Smooth muscle cell of trachea (primary cell): ENCODE measurements around the gene ZFR2. TPM values are rescaled to one million over a fixed set of nuclear protein-coding genes. Genes with fewer than 3 reads are reported as not detected.

Experiments
- total RNA-seq: library from RNA; depleted of rRNA; stranded (reverse); fragments of >200 nt; gene quantifications from 2 replicates; pipeline ENCODE4 v1.2.1, GENCODE V29; 2014

The ZFR2 gene
- not detected in 2 replicates for total RNA-seq

DNA sequence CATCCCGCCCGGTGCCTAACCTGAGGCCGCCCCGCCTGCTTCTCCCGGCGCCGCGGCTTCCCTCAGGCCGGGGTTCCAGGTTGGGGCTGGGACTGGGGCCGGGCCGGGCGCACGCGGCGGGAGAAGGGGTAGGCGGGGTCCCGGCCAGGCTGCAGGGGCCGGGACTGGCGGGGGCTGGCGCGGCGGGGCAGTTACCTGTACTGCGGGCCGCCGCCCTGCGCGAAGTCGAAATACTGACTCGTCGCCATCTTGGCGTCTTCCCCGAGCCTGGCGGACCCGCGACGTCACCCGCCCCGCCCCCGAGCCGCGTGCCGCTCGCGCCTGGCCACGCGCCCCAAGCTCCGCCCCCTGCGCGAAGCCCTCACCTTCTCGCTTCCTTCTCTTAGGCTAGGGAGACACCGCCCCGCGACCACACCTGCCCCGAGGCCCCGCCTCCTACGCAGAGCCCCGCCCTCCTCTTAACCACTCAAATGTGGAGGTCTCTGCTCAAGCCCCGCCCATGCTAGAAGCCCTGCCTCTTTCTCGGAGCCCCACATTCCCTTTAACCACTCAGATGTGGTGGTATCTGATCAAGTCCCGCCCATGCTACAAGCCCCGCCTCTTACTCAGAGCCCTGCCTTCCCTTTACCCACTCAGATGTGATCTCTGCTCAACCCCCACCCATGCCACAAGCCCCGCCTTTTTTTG lies at the start of gene ZFR2:
TSS of gene ZFR2 (minus strand) at position 269 of the 687 bp plus-strand sequence. CDS start at position 248, 21 bp downstream.

DNA sequence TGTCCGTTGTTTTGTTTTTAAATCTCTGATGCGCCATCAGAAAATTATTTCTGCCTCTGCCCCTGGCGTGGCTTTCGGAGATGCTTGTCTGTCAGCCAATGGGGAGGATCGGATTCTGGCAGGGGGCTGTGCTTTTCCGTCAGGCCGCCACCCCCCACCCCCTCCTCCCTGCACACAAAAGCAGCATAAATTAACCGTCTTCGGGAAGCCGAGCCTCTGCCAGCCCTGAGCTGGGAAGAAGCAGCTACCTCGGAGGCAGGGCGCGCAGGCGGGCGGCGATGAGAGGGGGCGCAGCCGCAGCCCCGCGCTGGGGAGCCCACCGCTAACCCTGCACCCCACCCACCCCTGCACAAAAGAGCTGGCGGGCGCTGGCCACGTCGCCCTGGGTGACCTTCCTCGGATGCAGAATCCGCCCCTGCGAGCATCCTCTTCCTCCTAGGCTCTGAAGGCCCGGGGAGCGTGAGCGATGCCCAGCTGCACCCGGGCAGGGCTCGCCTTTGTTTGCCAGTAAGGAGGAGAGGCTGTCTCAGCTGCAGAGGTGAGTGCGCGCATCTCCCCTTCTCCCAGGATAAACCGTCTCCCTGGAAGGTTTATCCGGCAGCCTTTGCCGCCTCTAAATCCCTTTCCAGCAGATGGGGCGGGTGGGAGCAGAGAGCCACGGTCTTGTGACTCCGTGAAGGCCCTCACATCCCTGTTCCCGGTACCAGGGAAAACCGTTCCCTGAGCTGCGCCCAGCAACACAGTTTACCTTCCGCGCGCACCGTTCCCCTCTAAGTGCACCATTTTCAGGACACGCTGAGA lies 11.8 kb upstream of the ZFR2 start, which contains the start of gene ATCAY:
TSS of gene ATCAY (plus strand) at position 215 of the 801 bp plus-strand sequence. CDS start 5,083 bp downstream, outside the sequence.

DNA sequence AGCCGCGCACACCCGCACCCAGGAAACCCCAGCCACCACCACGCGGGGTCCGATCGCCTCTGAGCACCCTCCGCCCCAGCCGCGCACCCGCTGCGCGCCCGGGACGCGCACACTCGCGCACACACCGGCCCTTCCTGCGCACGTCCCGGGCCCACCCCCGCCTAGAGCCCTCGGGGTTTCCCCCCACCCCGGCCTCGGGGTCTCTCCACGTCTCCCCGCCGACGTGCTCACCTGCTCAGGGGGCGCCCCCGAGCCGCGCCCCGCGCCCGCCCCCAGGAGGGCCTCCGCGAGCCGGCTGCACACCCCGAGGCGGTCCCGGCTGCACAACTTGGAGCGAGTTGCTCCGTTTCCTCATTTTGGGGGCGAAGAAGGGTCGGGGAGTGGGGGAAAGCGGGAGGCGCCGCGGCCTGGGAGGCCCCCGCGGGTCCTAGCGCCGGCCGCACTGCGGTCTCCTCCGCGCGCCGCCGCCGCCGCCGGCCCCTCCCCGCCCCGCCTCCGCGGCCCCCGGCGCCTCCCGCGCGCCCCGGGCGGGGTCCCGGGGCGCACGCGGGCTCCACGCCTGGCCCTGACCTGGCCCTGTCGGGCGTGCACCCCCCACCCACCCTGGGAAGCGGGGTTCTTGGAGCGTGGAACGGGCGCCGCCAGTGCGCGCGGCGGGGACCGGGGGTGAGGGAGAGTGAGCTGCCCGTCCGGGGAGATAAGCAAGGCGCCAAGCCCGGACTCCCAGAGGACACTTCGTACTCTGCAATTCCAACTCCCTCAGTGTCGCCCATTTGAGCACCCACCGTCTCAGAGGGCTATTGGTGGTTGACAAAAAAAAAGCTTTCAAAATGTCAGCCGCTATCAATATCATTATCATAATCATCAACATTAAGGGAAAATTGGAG lies 82.7 kb downstream of the ZFR2 start, which contains the start of gene MATK:
TSS of gene MATK (minus strand) at position 444 of the 887 bp plus-strand sequence. CDS start 1,246 bp downstream, outside the sequence.

DNA sequence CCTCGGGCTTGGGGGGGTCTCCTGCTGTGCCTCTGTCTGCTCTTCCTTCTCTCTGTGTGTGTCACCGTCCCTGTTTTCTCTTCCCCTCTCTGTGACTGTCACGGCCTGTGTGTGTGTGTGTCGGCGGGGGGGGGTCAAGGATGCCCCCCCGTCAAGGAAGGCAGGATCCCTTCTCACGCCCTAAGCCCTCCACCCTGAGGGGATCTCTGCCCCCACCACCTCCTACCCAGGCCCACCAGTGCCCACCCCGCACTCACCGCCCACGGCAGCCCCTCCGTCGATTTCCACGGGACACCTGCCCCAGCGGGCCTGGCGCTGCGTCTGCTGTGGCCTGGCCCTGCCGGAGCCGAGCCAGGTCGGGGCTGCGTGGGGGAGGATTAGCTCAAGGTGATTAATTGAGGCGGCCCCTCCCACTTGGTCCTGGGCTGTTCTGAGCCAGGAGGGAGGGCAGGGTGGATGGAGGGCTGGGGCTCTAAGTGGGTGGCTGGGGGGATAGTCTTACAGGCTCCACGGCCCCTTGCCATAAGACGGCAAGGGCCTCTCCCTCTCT lies 96.9 kb downstream of the ZFR2 start, which contains the start of gene RAX2:
TSS of gene RAX2 (minus strand) at position 323 of the 550 bp plus-strand sequence. CDS start 486 bp downstream, outside the sequence.

DNA sequence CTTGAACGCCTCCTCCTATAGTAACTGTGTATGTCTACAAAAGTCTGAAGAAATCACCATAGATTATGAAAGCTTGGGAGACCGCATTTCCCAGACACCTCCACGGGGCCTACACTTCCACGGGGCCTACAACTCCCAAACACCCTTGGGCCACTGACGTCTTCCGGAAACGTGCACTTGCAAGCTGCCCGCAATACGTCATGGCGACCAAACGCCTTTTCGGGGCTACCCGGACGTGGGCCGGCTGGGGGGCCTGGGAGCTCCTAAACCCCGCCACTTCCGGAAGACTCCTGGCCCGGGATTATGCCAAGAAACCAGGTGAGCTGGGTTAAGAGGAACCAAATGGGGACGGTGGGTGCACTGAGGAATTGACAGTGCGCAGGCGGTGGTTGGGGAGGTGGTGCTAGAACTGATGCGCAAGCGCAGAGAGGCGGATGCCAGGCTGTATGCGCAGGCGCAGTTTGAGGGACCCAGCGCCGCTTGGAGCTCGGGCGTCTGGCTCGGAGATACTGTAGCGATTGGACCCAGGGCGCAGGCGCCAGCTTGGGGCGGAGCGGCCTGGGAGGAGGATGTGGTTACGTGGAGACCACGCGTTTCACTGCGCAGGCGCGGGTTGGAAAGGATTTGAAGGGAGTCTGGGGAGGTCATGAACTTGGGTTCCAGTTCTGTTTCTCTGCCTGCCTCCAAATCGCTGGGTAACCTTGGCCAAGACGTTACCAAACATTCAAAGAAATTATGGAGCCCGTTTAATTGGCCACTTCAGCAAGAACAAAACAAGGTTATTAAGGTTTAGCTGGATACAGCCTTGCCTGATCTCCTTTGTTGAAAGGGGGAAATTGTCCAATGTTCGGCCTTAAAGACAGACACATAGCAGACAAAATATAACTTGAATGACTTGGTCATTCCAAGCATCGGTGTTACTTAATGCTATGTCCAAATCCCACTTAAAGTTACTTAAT lies 106.1 kb downstream of the ZFR2 start, which contains the start of gene MRPL54:
TSS of gene MRPL54 (plus strand) at position 182 of the 959 bp plus-strand sequence. CDS start at position 201, 19 bp downstream.

DNA sequence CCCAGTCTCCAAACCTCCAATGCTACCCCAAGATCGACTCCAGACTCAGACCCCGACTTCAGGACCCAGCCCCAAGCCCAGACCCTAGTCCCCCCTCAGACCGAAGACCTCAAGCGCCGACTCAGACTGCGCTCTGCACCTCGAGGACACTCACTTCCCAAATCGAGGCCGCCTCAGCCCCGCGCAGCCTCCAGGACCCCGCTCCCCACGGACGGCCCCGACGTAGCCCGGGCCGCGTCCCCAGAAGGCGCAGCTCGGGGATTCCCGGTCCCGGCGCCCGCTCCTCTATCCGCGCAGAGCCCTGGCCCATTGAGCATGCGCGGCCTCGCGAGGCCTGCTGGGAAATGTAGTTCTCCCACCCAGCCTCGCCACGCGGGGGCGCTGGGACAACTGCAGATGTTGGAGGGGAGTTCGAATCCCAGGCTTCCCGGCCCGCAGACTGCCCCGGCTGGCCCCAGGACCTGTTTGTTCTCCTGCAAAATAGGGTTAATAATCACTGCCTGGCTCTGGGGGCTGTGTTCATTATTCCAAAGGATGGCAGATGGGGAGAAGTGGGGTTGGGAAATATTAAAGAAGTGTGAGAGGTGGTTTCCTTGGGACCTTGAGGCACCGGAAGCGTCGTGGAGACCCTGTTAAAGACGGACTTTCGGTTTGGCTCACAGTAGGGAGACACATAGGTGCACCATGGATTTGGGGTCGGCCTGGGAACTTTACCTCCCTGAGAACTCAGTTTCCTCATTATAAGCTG lies 107.3 kb downstream of the ZFR2 start, which contains the start of gene APBA3:
TSS of gene APBA3 (minus strand) at position 311 of the 748 bp plus-strand sequence. CDS start 1,428 bp downstream, outside the sequence.

Other genes starting within 250 kb of the ZFR2 start
- 26.8 and 35.6 TPM in 2 replicates for gene CACTIN, start 242.2 kb downstream of the ZFR2 start, total RNA-seq
- gene PIP5K1C, start 168.6 kb downstream of the ZFR2 start, total RNA-seq = 27.6 and 60.0 TPM in 2 replicates
- gene TJP3, start 160.7 kb downstream of the ZFR2 start, total RNA-seq = under 0.01 TPM in 1 of 2 replicates, not detected in the other
- 19.3 and 28.9 TPM in 2 replicates for gene APBA3, start 107.3 kb downstream of the ZFR2 start, total RNA-seq
- gene MRPL54, start 106.4 kb downstream of the ZFR2 start, total RNA-seq = 21.8 and 50.2 TPM in 2 replicates
- not detected in 2 replicates for gene RAX2, start 96.8 kb downstream of the ZFR2 start, total RNA-seq
- 0.15 TPM in 1 of 2 replicates, not detected in the other for gene MATK, start 82.7 kb downstream of the ZFR2 start, total RNA-seq
- gene ATCAY, start 11.6 kb upstream of the ZFR2 start, total RNA-seq = not detected in 2 replicates
- not detected in 2 replicates for gene NMRK2, start 64.0 kb upstream of the ZFR2 start, total RNA-seq
- 103 and 139 TPM in 2 replicates for gene DAPK3, start 102.1 kb upstream of the ZFR2 start, total RNA-seq
- 2,700 and 4,831 TPM in 2 replicates for gene EEF2, start 116.4 kb upstream of the ZFR2 start, total RNA-seq
- gene PIAS4, start 138.7 kb upstream of the ZFR2 start, total RNA-seq = 14.8 and 33.6 TPM in 2 replicates
- gene ZBTB7A, start 197.9 kb upstream of the ZFR2 start, total RNA-seq = 32.9 and 49.3 TPM in 2 replicates